Peyer's patch (tissue), 4 donors: ENCODE data around the gene SULT6B1.
"Not testable (repeated sequence)": the region's sequence is repeated elsewhere in the genome, so short reads cannot be mapped to it uniquely, and the experiment has no call there.

Experiments
- CTCF ChIP-seq, 6 experiments: fragments of 450-650 bp in 4 of 6; fragments of 200-600 bp in 2 of 6; sonication (generic) in 1 of 6; IDR thresholded peaks; one replicate each; pipeline ENCODE4 v1.5.1; 2017 to 2019; ENCODE audit warnings: antibody characterized with exemption in 6 of 6, mild to moderate bottlenecking in 3 of 6, moderate library complexity in 1 of 6
- POLR2A ChIP-seq, 2 donors: fragments of 450-650 bp; IDR thresholded peaks; one replicate each; pipeline ENCODE4 v1.5.1; 2017; ENCODE audit warnings: antibody characterized with exemption in 2 of 2, mild to moderate bottlenecking in 2 of 2, moderate library complexity in 2 of 2

GRCh38 chr2:37206760-37207159 is 18.3 kb upstream of the SULT6B1 start:
- not testable (repeated sequence) for TF ChIP-seq POLR2A, CTCF (IDR thresholded peaks at IDR 0.05)
